Measurements from ENCODE around the gene FBLN2. TPM values are rescaled to one million over a fixed set of nuclear protein-coding genes. Genes with fewer than 3 reads are reported as not detected.
A peak's percentile ranks its signal among the peaks of the same experiment; 100 is the strongest.

FBLN2 gene
- total RNA-seq, 1 donor from 2014 or later: 94.3 TPM

DNA sequence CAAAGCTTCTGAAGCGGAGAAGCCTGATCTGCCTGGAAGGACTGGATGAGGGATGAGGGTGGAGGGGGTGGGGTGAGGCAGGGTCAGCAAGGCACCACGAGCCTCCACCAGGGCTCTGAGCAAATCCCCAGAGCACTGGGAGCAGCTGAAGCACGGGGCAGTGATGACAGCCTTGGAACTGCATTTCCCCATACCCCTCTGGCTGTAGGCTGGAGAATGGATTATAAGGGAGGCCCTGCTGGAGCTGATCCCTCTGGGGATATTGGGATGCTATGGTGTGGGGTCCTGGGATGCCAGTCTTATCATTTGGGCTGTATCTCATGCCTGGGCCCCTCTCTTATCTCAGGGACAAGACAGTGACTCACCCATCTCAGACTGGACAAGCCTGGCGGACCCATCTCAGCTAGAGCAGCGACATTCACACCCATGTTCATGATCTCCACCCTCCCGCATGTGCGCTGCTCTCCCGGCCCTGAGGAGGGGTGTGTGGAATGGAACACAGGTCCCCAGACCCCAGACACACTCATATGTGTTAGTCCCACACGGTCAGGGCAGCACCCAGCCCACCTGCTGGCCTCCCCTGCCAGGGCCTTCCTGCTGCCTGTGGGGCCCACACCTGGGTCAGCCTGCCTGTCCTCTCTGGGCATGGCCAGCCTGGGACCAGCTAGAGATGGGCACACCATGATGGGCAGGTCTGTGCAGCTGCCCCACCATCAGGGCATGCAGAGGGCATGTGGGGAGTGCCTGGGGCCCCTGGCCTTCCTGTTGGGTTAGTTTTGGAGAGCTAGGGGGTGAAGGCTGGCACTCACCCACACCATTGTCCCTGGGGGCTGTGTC is 97.1 kb downstream of the FBLN2 start:
- no peaks in the 10 kb centered on the region for H3K9me3 ChIP-seq
- TF ChIP-seq POLR2A (IDR thresholded peaks at IDR 0.05): no peak
- TF ChIP-seq POLR2AphosphoS5 (IDR thresholded peaks at IDR 0.05; ENCODE audit: insufficient read depth in 1 of 2, low read depth in 1 of 2): no peak
- no peak for TF ChIP-seq CTCF (IDR thresholded peaks at IDR 0.05)
- no peaks in the 10 kb centered on the region for H3K27me3 ChIP-seq
- H3K4me3 ChIP-seq: no peak overlapping the region
- no peak for DNase-seq (ENCODE audit: extremely low spot score in 2 of 2)
- no peaks in the 10 kb centered on the region for H3K36me3 ChIP-seq
- no peak overlapping the region for H3K27ac ChIP-seq
- intact Hi-C loops (cut with DNase I): loop anchor here (5.0 kb wide), 1 partner anchor 564 kb away; no protein-coding TSS in a partner anchor
- H3K4me1 ChIP-seq: peaks cover 17% of the 10 kb centered on the region

GRCh38 chr3:13647298-13648059 is 98.6 kb downstream of the FBLN2 start:
- no peak for TF ChIP-seq POLR2AphosphoS5 (IDR thresholded peaks at IDR 0.05; ENCODE audit: insufficient read depth in 1 of 2, low read depth in 1 of 2)
- no peak for TF ChIP-seq CTCF (IDR thresholded peaks at IDR 0.05)
- TF ChIP-seq POLR2A (IDR thresholded peaks at IDR 0.05): no peak
- intact Hi-C loops (cut with DNase I): loop anchor here (5.0 kb wide), 1 partner anchor 565 kb away; no protein-coding TSS in a partner anchor
- no peak for DNase-seq (ENCODE audit: extremely low spot score in 2 of 2)

GRCh38 chr3:13648060-13649001 is 99.4 kb downstream of the FBLN2 start:
- intact Hi-C loops (cut with DNase I): loop anchor here (5.0 kb wide), 1 partner anchor 566 kb away; no protein-coding TSS in a partner anchor
- TF ChIP-seq CTCF (IDR thresholded peaks at IDR 0.05) (peak; percentile 93 to 98 (median 98)), POLR2A (IDR thresholded peaks at IDR 0.05) (no peak), POLR2AphosphoS5 (IDR thresholded peaks at IDR 0.05; ENCODE audit: insufficient read depth in 1 of 2, low read depth in 1 of 2) (peak; percentile 24 to 43)
- H3K27ac ChIP-seq: peak overlapping the region; percentile 54
- H3K27me3 ChIP-seq: no peaks in the 10 kb centered on the region
- peaks cover 17% of the 10 kb centered on the region for H3K4me1 ChIP-seq
- H3K36me3 ChIP-seq: no peaks in the 10 kb centered on the region
- peak in 1 of 2 donors; percentile 92 for DNase-seq (ENCODE audit: extremely low spot score in 2 of 2)
- no peak overlapping the region for H3K4me3 ChIP-seq
- H3K9me3 ChIP-seq: no peaks in the 10 kb centered on the region

More at GRCh38 chr3:13647298-13648059, 98.6 kb downstream of the FBLN2 start:
- peaks cover 17% of the 10 kb centered on the region for H3K4me1 ChIP-seq
- H3K36me3 ChIP-seq: no peaks in the 10 kb centered on the region
- no peak overlapping the region for H3K4me3 ChIP-seq
- H3K27ac ChIP-seq: peak overlapping the region; percentile 54
- H3K9me3 ChIP-seq: no peaks in the 10 kb centered on the region
- no peaks in the 10 kb centered on the region for H3K27me3 ChIP-seq

DNA sequence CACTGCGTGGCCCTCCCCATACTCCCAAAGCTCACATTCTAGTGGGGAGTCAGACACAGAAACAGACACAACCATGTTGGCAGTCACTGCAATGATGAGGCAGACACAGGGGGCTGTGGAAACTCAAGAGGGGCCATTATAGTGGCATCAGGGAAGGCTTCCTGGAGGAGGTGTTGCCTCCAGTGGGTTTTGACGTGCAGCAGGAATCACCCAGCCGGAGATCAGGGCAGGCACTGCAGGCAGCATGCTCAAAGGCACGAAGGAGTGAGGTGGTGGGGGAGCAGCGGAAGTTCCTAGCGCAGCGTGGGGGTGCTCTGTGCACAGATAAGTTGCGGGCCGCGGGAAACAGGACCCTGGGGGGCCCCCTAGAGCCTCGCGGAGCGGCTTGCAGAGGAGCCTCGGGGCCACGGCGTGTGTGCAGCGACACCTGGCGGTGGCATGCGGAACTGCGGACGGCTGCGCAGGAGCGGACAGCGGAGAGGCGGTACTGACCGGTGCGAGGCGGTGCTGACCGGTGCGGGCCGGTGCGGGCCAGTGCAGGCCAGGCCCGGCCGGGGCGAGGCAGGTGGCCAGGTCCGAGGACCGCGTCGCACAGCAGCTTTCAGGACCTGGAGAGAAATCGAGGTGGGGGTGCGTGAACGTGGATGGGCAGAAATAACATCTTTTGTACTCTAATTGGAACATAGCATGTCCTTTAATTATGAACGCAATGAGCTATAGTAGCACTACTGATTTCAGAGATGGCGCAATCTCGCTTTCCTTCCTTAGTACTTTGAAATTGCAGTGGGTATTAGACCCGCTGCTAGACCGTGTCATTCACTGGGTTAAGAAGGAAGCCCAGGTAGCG is 101.5 kb downstream of the FBLN2 start:
- DNase-seq (ENCODE audit: extremely low spot score in 2 of 2): no peak
- H3K4me3 ChIP-seq: peak overlapping the region in 1 of 2 donors; percentile 27
- no peaks in the 10 kb centered on the region for H3K9me3 ChIP-seq
- no peak overlapping the region for H3K27ac ChIP-seq
- H3K27me3 ChIP-seq: no peaks in the 10 kb centered on the region
- peak; percentile 98 to 100 (median 99) for TF ChIP-seq CTCF (IDR thresholded peaks at IDR 0.05)
- TF ChIP-seq POLR2AphosphoS5 (IDR thresholded peaks at IDR 0.05; ENCODE audit: insufficient read depth in 1 of 2, low read depth in 1 of 2): peak in 1 of 2 donors; percentile 54
- TF ChIP-seq POLR2A (IDR thresholded peaks at IDR 0.05): no peak
- no peaks in the 10 kb centered on the region for H3K36me3 ChIP-seq
- intact Hi-C loops (cut with DNase I): loop anchor here (2.0 kb wide), 1 partner anchor 156 kb away; no protein-coding TSS in a partner anchor
- H3K4me1 ChIP-seq: peaks cover 17% of the 10 kb centered on the region

All from vagina (tissue), 2 donors.